KMS-11 (cell line): ENCODE measurements around the gene HS3ST5.

Experiments
- H2AFZ ChIP-seq: fragments of 200-600 bp; sonication (generic); 2 replicates; pipeline ENCODE4 v1.6.1; 2016; ENCODE audit warnings: antibody characterized with exemption, mixed run types, low read depth
- H3K27ac ChIP-seq: fragments of 200-600 bp; sonication (generic); 2 replicates; pipeline ENCODE4 v1.6.1; 2016; ENCODE audit warnings: mild to moderate bottlenecking, mixed run types
- H3K27me3 ChIP-seq: fragments of 200-600 bp; sonication (generic); 2 replicates; pipeline ENCODE4 v1.6.1; 2017; ENCODE audit warnings: mild to moderate bottlenecking, low read depth, mixed run types, moderate library complexity; ENCODE audit not compliant: insufficient read depth
- H3K36me3 ChIP-seq: fragments of 200-600 bp; sonication (generic); 2 replicates; pipeline ENCODE4 v1.6.1; 2017; ENCODE audit warnings: mild to moderate bottlenecking, mixed run types; ENCODE audit not compliant: insufficient read depth
- H3K4me1 ChIP-seq: fragments of 200-600 bp; sonication (generic); 2 replicates; pipeline ENCODE4 v1.6.1; 2016; ENCODE audit warnings: mild to moderate bottlenecking, low read depth, mixed run types; ENCODE audit not compliant: poor library complexity, severe bottlenecking
- H3K4me2 ChIP-seq: fragments of 200-600 bp; sonication (generic); 2 replicates; pipeline ENCODE4 v1.7.0; 2016; ENCODE audit warnings: mild to moderate bottlenecking, mixed run types
- H3K4me3 ChIP-seq: fragments of 200-600 bp; sonication (generic); IDR thresholded peaks from 2 replicates; pipeline ENCODE4 v1.6.1; 2017; ENCODE audit warnings: low read depth, low read length, mixed read lengths; ENCODE audit not compliant: insufficient read depth
- H3K79me2 ChIP-seq: fragments of 200-600 bp; sonication (generic); 2 replicates; pipeline ENCODE4 v1.6.1; 2016; ENCODE audit warnings: low read depth, mixed run types; ENCODE audit not compliant: insufficient read depth
- H3K9ac ChIP-seq: fragments of 200-600 bp; sonication (generic); 2 replicates; pipeline ENCODE4 v1.6.1; 2016; ENCODE audit warnings: mild to moderate bottlenecking, mixed run types
- H4K20me1 ChIP-seq: fragments of 200-600 bp; sonication (generic); 2 replicates; pipeline ENCODE4 v1.6.1; 2016; ENCODE audit warnings: mild to moderate bottlenecking, mixed run types; ENCODE audit not compliant: insufficient read depth
- CTCF ChIP-seq: fragments of 200-600 bp; sonication (generic); conservative IDR thresholded peaks from 2 replicates; pipeline ENCODE4 v1.6.1; 2017; ENCODE audit warnings: low read depth, mild to moderate bottlenecking, antibody characterized with exemption, low read length, moderate library complexity, mixed read lengths

HS3ST5 gene

GRCh38 chr6:114304304-114304887 is 38.4 kb downstream of the HS3ST5 start:
- Histone ChIP-seq H3K4me1 (peaks cover 16% of the 10 kb centered on the region), H3K27me3 (no peaks in the 10 kb centered on the region), H3K79me2 (no peaks in the 10 kb centered on the region), H2AFZ (no peak overlapping the region), H3K27ac (no peak overlapping the region), H3K4me3 (no peak overlapping the region), H3K4me2 (no peak overlapping the region), H4K20me1 (no peaks in the 10 kb centered on the region), H3K36me3 (no peaks in the 10 kb centered on the region), H3K9ac (no peak overlapping the region)
- peak; percentile 63 for TF ChIP-seq CTCF

- Histone ChIP-seq H3K79me2 (no peaks in the 10 kb centered on the region), H3K4me1 (peaks cover 16% of the 10 kb centered on the region), H3K27ac (no peak overlapping the region), H2AFZ (no peak overlapping the region), H3K4me3 (no peak overlapping the region), H3K9ac (no peak overlapping the region), H3K4me2 (no peak overlapping the region), H4K20me1 (no peaks in the 10 kb centered on the region), H3K27me3 (no peaks in the 10 kb centered on the region), H3K36me3 (no peaks in the 10 kb centered on the region)
- TF ChIP-seq CTCF, result no peak
These were observed 41.1 kb downstream of the HS3ST5 start for GRCh38 chr6:114301596-114302219.

- TF ChIP-seq CTCF, result no peak
- Histone ChIP-seq H4K20me1 (no peaks in the 10 kb centered on the region), H3K79me2 (no peaks in the 10 kb centered on the region), H2AFZ (no peak overlapping the region), H3K36me3 (no peaks in the 10 kb centered on the region), H3K4me2 (no peak overlapping the region), H3K4me3 (no peak overlapping the region), H3K4me1 (no peaks in the 10 kb centered on the region), H3K9ac (no peak overlapping the region), H3K27me3 (no peaks in the 10 kb centered on the region), H3K27ac (no peak overlapping the region)
These were observed 45.7 kb downstream of the HS3ST5 start for GRCh38 chr6:114297135-114297534.

GRCh38 chr6:114292431-114292830 is 50.4 kb downstream of the HS3ST5 start:
- TF ChIP-seq CTCF, result no peak
- H2AFZ ChIP-seq, result no peak overlapping the region
- H3K4me3 ChIP-seq, result no peak overlapping the region
- no peak overlapping the region for H3K4me2 ChIP-seq
- H3K9ac ChIP-seq, result no peak overlapping the region
- no peak overlapping the region for H3K27ac ChIP-seq
- H3K36me3 ChIP-seq, result no peaks in the 10 kb centered on the region
- H3K27me3 ChIP-seq, result no peaks in the 10 kb centered on the region
- H4K20me1 ChIP-seq, result no peaks in the 10 kb centered on the region
- H3K79me2 ChIP-seq, result no peaks in the 10 kb centered on the region
- no peaks in the 10 kb centered on the region for H3K4me1 ChIP-seq
